ENCODE data around the gene UMOD. TPM values are rescaled to one million over a fixed set of nuclear protein-coding genes. Genes with fewer than 3 reads are reported as not detected.

Gene UMOD
- total RNA-seq, 2 experiments from 2014 or later: not detected

GRCh38 chr16:20349615-20350014 is 2.9 kb downstream of the UMOD start:
- no peak overlapping the region for H3K4me3 Mint-ChIP-seq
- H3K9me3 Mint-ChIP-seq (ENCODE audit: low read depth): no peaks in the 10 kb centered on the region
- H3K4me1 Mint-ChIP-seq: no peaks in the 10 kb centered on the region
- ATAC-seq: no peak
- no peaks in the 10 kb centered on the region for H3K36me3 Mint-ChIP-seq
- H3K27ac Mint-ChIP-seq: no peak overlapping the region
- CTCF ChIA-PET: no interaction called here
- H3K27me3 Mint-ChIP-seq: no peaks in the 10 kb centered on the region
- no peak for DNase-seq

- Mint-ChIP-seq H3K9me3 (ENCODE audit: low read depth) (no peaks in the 10 kb centered on the region), H3K27ac (no peak overlapping the region), H3K27me3 (no peaks in the 10 kb centered on the region), H3K36me3 (no peaks in the 10 kb centered on the region), H3K4me3 (no peak overlapping the region), H3K4me1 (no peaks in the 10 kb centered on the region)
- no peak for ATAC-seq
- CTCF ChIA-PET: no interaction called here
- DNase-seq: no peak
These were observed 3.9 kb downstream of the UMOD start for GRCh38 chr16:20348365-20349185.

GRCh38 chr16:20347666-20348364 is 4.7 kb downstream of the UMOD start:
- no peaks in the 10 kb centered on the region for H3K27me3 Mint-ChIP-seq
- H3K27ac Mint-ChIP-seq: no peak overlapping the region
- no peak overlapping the region for H3K4me3 Mint-ChIP-seq
- no peaks in the 10 kb centered on the region for H3K9me3 Mint-ChIP-seq (ENCODE audit: low read depth)
- H3K4me1 Mint-ChIP-seq: no peaks in the 10 kb centered on the region
- no peak for ATAC-seq
- DNase-seq: no peak
- no peaks in the 10 kb centered on the region for H3K36me3 Mint-ChIP-seq
- CTCF ChIA-PET: no interaction called here

- CTCF ChIA-PET: no interaction called here
- H3K27me3 Mint-ChIP-seq: no peaks in the 10 kb centered on the region
- H3K36me3 Mint-ChIP-seq: no peaks in the 10 kb centered on the region
- no peaks in the 10 kb centered on the region for H3K9me3 Mint-ChIP-seq (ENCODE audit: low read depth)
- H3K4me3 Mint-ChIP-seq: no peak overlapping the region
- H3K4me1 Mint-ChIP-seq: no peaks in the 10 kb centered on the region
- ATAC-seq (no peak), DNase-seq (no peak)
- no peak overlapping the region for H3K27ac Mint-ChIP-seq
These were observed 7.9 kb downstream of the UMOD start for GRCh38 chr16:20344611-20345010.

- Mint-ChIP-seq H3K27ac (no peak overlapping the region), H3K4me3 (no peak overlapping the region), H3K9me3 (ENCODE audit: low read depth) (no peaks in the 10 kb centered on the region), H3K36me3 (no peaks in the 10 kb centered on the region), H3K27me3 (no peaks in the 10 kb centered on the region), H3K4me1 (no peaks in the 10 kb centered on the region)
- no peak for DNase-seq
- no peak for ATAC-seq
- CTCF ChIA-PET: no interaction called here
These were observed 12.8 kb downstream of the UMOD start for GRCh38 chr16:20339744-20340143.

- CTCF ChIA-PET: no interaction called here
- no peak for ATAC-seq
These were observed 15.6 kb downstream of the UMOD start for GRCh38 chr16:20336955-20337354.

GRCh38 chr16:20334396-20334795 is 18.1 kb downstream of the UMOD start:
- no peak for ATAC-seq
- Mint-ChIP-seq H3K4me3 (no peak overlapping the region), H3K27me3 (no peaks in the 10 kb centered on the region), H3K4me1 (no peaks in the 10 kb centered on the region), H3K9me3 (ENCODE audit: low read depth) (no peaks in the 10 kb centered on the region), H3K36me3 (no peaks in the 10 kb centered on the region), H3K27ac (no peak overlapping the region)
- CTCF ChIA-PET: interaction anchor here (0.6 kb wide), 1 partner anchor 1306 kb away, joined by 3 read pairs; no protein-coding TSS in a partner anchor
- DNase-seq: no peak

More at GRCh38 chr16:20336955-20337354, 15.6 kb downstream of the UMOD start:
- no peaks in the 10 kb centered on the region for H3K9me3 Mint-ChIP-seq (ENCODE audit: low read depth)
- H3K36me3 Mint-ChIP-seq: no peaks in the 10 kb centered on the region
- no peaks in the 10 kb centered on the region for H3K4me1 Mint-ChIP-seq
- no peak overlapping the region for H3K4me3 Mint-ChIP-seq
- H3K27me3 Mint-ChIP-seq: no peaks in the 10 kb centered on the region
- no peak for DNase-seq
- no peak overlapping the region for H3K27ac Mint-ChIP-seq

- H3K9me3 Mint-ChIP-seq (ENCODE audit: low read depth): no peaks in the 10 kb centered on the region
- no peaks in the 10 kb centered on the region for H3K27me3 Mint-ChIP-seq
- no peak overlapping the region for H3K27ac Mint-ChIP-seq
- H3K36me3 Mint-ChIP-seq: no peaks in the 10 kb centered on the region
- DNase-seq (no peak), ATAC-seq (no peak)
- H3K4me1 Mint-ChIP-seq: no peaks in the 10 kb centered on the region
- CTCF ChIA-PET: no interaction called here
- H3K4me3 Mint-ChIP-seq: no peak overlapping the region
These were observed 19.4 kb downstream of the UMOD start for GRCh38 chr16:20333120-20333519.

- H3K9me3 Mint-ChIP-seq (ENCODE audit: low read depth): no peaks in the 10 kb centered on the region
- DNase-seq: no peak
- no peak overlapping the region for H3K4me3 Mint-ChIP-seq
- no peaks in the 10 kb centered on the region for H3K27me3 Mint-ChIP-seq
- no peak for ATAC-seq
- CTCF ChIA-PET: no interaction called here
- no peaks in the 10 kb centered on the region for H3K36me3 Mint-ChIP-seq
- no peaks in the 10 kb centered on the region for H3K4me1 Mint-ChIP-seq
- no peak overlapping the region for H3K27ac Mint-ChIP-seq
These were observed 20.1 kb downstream of the UMOD start for GRCh38 chr16:20332411-20332810.

GRCh38 chr16:20331635-20332034 is 20.9 kb downstream of the UMOD start:
- H3K27me3 Mint-ChIP-seq: no peaks in the 10 kb centered on the region
- no peaks in the 10 kb centered on the region for H3K4me1 Mint-ChIP-seq
- no peak overlapping the region for H3K4me3 Mint-ChIP-seq
- no peak overlapping the region for H3K27ac Mint-ChIP-seq
- H3K9me3 Mint-ChIP-seq (ENCODE audit: low read depth): no peaks in the 10 kb centered on the region
- DNase-seq: no peak
- no peak for ATAC-seq
- no peaks in the 10 kb centered on the region for H3K36me3 Mint-ChIP-seq
- CTCF ChIA-PET: no interaction called here

GRCh38 chr16:20329392-20330138 is 22.9 kb downstream of the UMOD start:
- CTCF ChIA-PET: no interaction called here
- H3K4me1 Mint-ChIP-seq: no peaks in the 10 kb centered on the region
- H3K27ac Mint-ChIP-seq: no peak overlapping the region
- no peaks in the 10 kb centered on the region for H3K9me3 Mint-ChIP-seq (ENCODE audit: low read depth)
- H3K4me3 Mint-ChIP-seq: no peak overlapping the region
- ATAC-seq: no peak
- DNase-seq: no peak
- no peaks in the 10 kb centered on the region for H3K36me3 Mint-ChIP-seq
- H3K27me3 Mint-ChIP-seq: no peaks in the 10 kb centered on the region

- ATAC-seq (no peak), DNase-seq (no peak)
- H3K9me3 Mint-ChIP-seq (ENCODE audit: low read depth): no peaks in the 10 kb centered on the region
- H3K27me3 Mint-ChIP-seq: no peaks in the 10 kb centered on the region
- no peak within 1 kb of the TSS for H3K4me3 Mint-ChIP-seq
- H3K4me1 Mint-ChIP-seq: no peaks in the 10 kb centered on the region
- CTCF ChIA-PET: no interaction called here
- H3K27ac Mint-ChIP-seq: no peak within 1 kb of the TSS
- H3K36me3 Mint-ChIP-seq: no peaks in the 10 kb centered on the region
These were observed 25.0 kb downstream of the UMOD start, which contains the start of gene GP2 for GRCh38 chr16:20327444-20328041. GP2 (minus strand) TSS chr16:20327513; CDS start chr16:20326431, 1,082 bp downstream.

GRCh38 chr16:20326321-20326720 is 26.2 kb downstream of the UMOD start:
- no peaks in the 10 kb centered on the region for H3K27me3 Mint-ChIP-seq
- no peak for ATAC-seq
- DNase-seq: no peak
- no peaks in the 10 kb centered on the region for H3K9me3 Mint-ChIP-seq (ENCODE audit: low read depth)
- H3K27ac Mint-ChIP-seq: no peak overlapping the region
- H3K4me3 Mint-ChIP-seq: no peak overlapping the region
- CTCF ChIA-PET: no interaction called here
- H3K4me1 Mint-ChIP-seq: no peaks in the 10 kb centered on the region
- H3K36me3 Mint-ChIP-seq: no peaks in the 10 kb centered on the region
